HS-5 (cell line): ENCODE measurements around the gene BCAS2.
A peak's percentile ranks its signal among the peaks of the same experiment; 100 is the strongest.
"Not testable (repeated sequence)": the region's sequence is repeated elsewhere in the genome, so short reads cannot be mapped to it uniquely, and the experiment has no call there.

Source experiments
- DNase-seq: peaks from one replicate; pipeline ENCODE4 v3.0.0-alpha.2; 2012; ENCODE audit warnings: low read depth

Gene BCAS2

GRCh38 chr1:114581335-114582287 lies at the start of gene BCAS2:
Gene BCAS2, minus strand, starts transcription at chr1:114581615. Its CDS starts 24 bp downstream, at chr1:114581591.
- peak; percentile 94 for DNase-seq

GRCh38 chr1:114627107-114627506 lies 45.7 kb upstream of the BCAS2 start:
- DNase-seq = no peak

- DNase-seq = no peak
Measured at GRCh38 chr1:114623364-114623763, 41.9 kb upstream of the BCAS2 start.

GRCh38 chr1:114620419-114620818 lies 39.0 kb upstream of the BCAS2 start:
- no peak for DNase-seq

GRCh38 chr1:114618606-114619005 lies 37.2 kb upstream of the BCAS2 start:
- DNase-seq = no peak

GRCh38 chr1:114610546-114611245 lies 29.3 kb upstream of the BCAS2 start:
- peak; percentile 4 for DNase-seq

- DNase-seq = no peak
Measured at GRCh38 chr1:114609826-114610225, 28.4 kb upstream of the BCAS2 start.

- no peak for DNase-seq
Measured at GRCh38 chr1:114609026-114609425, 27.6 kb upstream of the BCAS2 start.

- DNase-seq = no peak
Measured at GRCh38 chr1:114607223-114607622, 25.8 kb upstream of the BCAS2 start.

GRCh38 chr1:114597949-114598348 lies 16.5 kb upstream of the BCAS2 start:
- no peak for DNase-seq

- no peak for DNase-seq
Measured at GRCh38 chr1:114595602-114596001, 14.2 kb upstream of the BCAS2 start.

- no peak for DNase-seq
Measured at GRCh38 chr1:114594046-114594445, 12.6 kb upstream of the BCAS2 start.

GRCh38 chr1:114589122-114589521 lies 7.7 kb upstream of the BCAS2 start:
- DNase-seq = no peak

GRCh38 chr1:114588196-114588689 lies 6.8 kb upstream of the BCAS2 start:
- no peak for DNase-seq

- DNase-seq = no peak
Measured at GRCh38 chr1:114587203-114587991, 6.0 kb upstream of the BCAS2 start.

- no peak for DNase-seq
Measured at GRCh38 chr1:114586513-114587047, 5.2 kb upstream of the BCAS2 start.

GRCh38 chr1:114585231-114585630 lies 3.8 kb upstream of the BCAS2 start:
- DNase-seq = no peak

GRCh38 chr1:114574365-114574764 lies 7.0 kb downstream of the BCAS2 start:
- no peak for DNase-seq

GRCh38 chr1:114564141-114564540 lies 17.3 kb downstream of the BCAS2 start:
- no peak for DNase-seq

GRCh38 chr1:114562978-114563510 lies 18.4 kb downstream of the BCAS2 start:
- not testable (repeated sequence) for DNase-seq

- DNase-seq = no peak
Measured at GRCh38 chr1:114561333-114561732, 20.1 kb downstream of the BCAS2 start.

- no peak for DNase-seq
Measured at GRCh38 chr1:114559356-114559755, 22.1 kb downstream of the BCAS2 start.
